GM19238 (cell line): ENCODE measurements around the gene TRIP4.
"Not testable (repeated sequence)": the region's sequence is repeated elsewhere in the genome, so short reads cannot be mapped to it uniquely, and the experiment has no call there.

ENCODE experiments used
- DNase-seq: peaks from one replicate; pipeline ENCODE4 v3.0.0; 2011; ENCODE audit warnings: low spot score; ENCODE audit not compliant: insufficient read length

TRIP4 gene

DNA sequence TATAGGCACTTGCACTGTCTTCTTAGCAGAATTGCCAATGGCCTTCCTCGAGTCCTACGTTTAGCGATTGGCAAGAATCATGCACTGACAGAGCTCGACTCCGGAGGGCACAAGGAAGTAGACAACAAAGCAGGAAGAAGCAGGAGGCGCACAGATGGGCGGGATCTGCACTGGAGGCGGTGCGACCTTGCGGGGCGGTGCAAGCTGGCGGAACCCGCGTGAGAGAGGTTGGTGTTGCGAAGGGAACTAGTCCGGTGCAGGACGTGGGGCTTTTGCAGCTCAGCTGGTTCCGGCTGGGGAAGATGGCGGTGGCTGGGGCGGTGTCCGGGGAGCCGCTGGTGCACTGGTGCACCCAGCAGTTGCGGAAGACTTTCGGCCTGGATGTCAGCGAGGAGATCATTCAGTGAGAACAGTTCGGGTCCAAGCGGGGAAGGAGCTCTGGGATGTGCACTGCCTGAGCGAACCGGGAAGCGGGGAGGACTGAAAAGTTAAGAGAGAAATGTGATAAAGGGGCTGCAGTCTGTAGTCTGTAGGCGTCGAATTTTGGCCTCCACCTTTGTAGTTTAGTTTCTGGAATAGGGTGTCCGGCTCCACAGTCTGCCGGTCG lies at the start of gene TRIP4:
Gene TRIP4 (plus strand): TSS at position 275 of the 607 bp plus-strand sequence. CDS start 28 bp downstream, at position 303.
- DNase-seq = peak; percentile 87

GRCh38 chr15:64340355-64340754 lies 47.3 kb upstream of the TRIP4 start:
- no peak for DNase-seq

GRCh38 chr15:64341961-64342360 lies 45.7 kb upstream of the TRIP4 start:
- no peak for DNase-seq

DNA sequence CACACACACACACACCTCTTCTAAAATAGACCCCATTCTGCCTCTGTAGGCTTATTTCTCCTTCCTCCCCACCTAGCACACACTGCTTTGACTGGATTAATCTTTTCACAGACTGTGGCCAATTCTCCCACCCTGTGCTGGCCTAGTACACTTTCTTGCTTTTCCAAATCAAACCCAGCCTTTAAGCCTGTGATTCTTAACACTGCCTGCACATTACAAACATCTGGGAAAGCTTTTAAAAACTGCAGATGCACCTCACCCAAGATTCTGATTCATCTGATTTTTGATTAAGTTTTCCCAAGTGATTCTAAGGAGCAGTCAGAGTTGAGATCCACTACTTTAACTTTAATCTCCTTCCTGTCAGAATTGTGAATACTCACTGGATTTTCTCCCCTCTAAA lies 44.4 kb upstream of the TRIP4 start:
- DNase-seq = no peak

DNA sequence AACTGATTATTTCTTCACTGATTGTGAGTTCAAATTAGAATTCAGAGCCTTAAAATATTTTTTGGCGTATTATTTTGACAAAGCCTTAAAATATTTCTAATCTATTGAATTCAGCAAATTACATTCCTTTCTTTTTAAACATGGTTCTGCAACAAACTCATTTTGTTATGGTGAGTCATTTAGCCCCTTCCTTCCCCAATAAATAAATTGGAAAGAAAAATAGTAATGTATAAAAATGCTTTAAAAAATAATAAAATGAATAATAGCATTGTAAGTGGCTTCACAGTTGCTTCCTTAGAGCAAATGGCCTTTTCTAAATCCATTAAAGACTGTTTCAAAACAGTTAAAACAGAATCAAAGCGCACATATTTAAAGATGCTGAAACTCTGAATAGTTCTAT lies 43.8 kb upstream of the TRIP4 start:
- no peak for DNase-seq

- DNase-seq = no peak
These were observed 42.9 kb upstream of the TRIP4 start for GRCh38 chr15:64344651-64345294.

GRCh38 chr15:64346242-64346641 lies 41.4 kb upstream of the TRIP4 start:
- DNase-seq = not testable (repeated sequence)

- DNase-seq = no peak
These were observed 39.2 kb upstream of the TRIP4 start for GRCh38 chr15:64348455-64348854.

- no peak for DNase-seq
These were observed 38.3 kb upstream of the TRIP4 start for GRCh38 chr15:64349375-64349774.

- DNase-seq = no peak
These were observed 36.4 kb upstream of the TRIP4 start for GRCh38 chr15:64351265-64351664.

DNA sequence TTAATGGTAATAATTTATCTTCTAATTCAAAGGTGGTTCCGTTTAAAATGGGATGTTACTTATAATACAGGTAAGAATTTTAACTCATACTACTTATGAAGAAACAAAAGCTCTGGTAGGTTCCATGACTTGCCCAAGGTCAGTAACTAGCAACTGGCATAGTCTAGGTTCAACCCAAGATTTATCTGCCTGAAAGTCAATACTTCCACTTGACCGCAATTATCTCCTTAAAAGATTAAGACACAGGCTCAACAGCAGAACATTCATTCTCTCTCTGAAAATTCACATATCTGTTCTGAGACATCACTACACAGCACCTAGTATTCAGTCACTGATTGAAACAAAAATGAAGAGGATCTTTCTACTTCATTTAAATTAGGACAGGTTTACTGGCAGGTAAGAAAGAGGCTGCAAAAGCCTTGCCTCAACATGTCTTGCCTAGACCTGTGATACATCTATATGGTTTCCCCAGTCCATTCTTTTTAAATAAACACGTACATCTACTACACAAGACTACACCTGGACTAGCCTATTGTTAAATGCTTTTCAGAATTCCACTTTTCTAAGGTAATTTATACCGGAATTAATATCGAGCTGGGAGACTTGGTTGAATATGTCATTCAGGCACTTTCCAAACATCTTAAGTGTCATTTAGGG lies 32.8 kb upstream of the TRIP4 start:
- DNase-seq = no peak

GRCh38 chr15:64355348-64355943 lies 32.2 kb upstream of the TRIP4 start:
- DNase-seq = no peak

DNA sequence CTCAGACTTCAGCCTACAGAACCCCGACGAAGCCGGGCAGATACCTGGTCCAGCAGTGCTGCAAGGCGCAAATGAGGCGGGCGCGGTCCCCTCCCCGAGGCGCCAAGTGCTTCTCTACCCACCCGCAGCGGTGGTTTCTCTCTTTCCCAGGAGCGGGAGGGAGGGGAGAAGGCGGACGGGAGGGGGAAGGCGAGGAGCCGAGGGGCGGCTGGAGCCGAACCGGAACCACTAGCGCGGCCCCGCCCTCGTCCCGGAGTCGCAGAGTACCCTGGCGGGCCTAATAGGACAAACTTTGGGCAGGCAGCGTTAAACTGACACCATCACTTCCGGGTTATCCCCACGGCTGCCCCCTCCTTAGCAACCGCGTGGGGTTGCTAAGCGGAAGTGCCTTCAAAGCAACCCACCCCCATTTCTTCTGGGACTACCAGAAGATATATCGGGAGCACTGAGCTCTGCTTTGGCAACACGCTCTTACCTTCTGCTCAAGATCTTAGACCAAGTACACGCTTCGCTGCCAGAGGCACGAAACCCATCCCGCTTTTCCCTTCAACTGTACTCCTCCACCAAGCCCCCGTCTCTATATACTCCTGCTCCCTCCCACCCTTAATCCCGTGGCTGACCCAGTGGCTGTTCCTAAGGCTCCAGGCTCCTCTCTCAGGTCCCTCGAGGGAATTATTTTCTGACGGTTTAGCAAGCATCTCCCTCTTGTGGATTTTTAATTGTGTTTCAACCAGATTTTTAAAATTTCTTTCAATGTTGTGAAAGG lies 31.5 kb upstream of the TRIP4 start, which contains the start of gene CSNK1G1:
Gene CSNK1G1 (minus strand): TSS at position 230 of the 766 bp plus-strand sequence. CDS start 55,674 bp downstream, outside the sequence.
- peak; percentile 67 for DNase-seq

DNA sequence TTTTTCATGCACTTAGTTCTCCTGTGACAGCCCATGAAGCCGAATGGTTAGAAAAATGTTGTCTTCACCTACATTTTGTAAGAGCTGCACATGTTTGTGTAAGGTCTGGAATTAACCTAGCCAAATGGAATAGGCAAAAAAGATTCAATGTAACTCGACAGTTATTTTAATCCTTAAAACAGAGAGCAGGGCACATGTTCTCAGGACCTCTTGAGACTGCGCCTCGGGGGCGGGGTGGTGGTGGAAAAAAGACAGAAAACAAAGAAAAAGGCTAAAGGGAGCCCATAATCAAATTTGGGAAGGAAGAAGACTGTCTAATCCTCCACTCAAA lies 31.0 kb upstream of the TRIP4 start:
- DNase-seq = no peak

- DNase-seq = no peak
These were observed 26.4 kb upstream of the TRIP4 start for GRCh38 chr15:64361259-64361658.

- no peak for DNase-seq
These were observed 18.5 kb upstream of the TRIP4 start for GRCh38 chr15:64369078-64369607.

- not testable (repeated sequence) for DNase-seq
These were observed 16.3 kb upstream of the TRIP4 start for GRCh38 chr15:64371383-64371782.

- DNase-seq = no peak
These were observed 14.3 kb upstream of the TRIP4 start for GRCh38 chr15:64373360-64373759.

DNA sequence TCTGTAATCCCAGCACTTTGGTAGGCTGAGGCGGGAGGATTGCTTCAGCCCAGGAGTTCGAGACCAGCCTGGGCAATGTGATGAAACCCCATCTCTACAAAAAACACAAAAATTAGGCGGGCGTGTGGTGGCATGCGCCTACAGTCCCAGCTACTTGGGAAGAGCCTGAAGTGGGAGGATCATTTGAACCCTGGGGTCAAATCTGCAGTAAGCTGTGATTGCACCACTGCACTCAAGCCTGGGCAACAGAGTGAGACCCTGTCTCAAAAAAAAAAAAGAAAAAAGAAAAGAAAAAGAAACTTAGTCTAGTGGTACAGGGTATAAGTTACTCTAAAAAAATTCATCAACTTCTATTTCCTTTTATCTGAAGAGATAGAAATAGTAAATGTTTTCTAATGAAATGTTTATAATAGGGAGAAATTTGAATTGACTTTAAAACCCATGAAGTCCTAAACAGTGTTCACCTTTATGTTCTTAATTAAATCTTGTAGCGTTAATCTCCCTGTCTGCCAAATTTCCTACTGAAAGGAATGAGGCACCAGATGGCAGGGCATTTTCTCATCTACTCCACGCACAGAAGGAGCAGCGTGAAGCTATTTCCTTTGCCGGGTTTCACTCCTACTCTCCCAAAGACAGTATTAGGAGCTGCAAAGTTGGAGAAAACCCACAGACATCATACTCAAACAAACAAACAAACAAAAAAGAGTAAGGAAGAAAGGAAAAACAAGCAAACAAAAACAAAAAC lies 8.2 kb upstream of the TRIP4 start:
- no peak for DNase-seq

DNA sequence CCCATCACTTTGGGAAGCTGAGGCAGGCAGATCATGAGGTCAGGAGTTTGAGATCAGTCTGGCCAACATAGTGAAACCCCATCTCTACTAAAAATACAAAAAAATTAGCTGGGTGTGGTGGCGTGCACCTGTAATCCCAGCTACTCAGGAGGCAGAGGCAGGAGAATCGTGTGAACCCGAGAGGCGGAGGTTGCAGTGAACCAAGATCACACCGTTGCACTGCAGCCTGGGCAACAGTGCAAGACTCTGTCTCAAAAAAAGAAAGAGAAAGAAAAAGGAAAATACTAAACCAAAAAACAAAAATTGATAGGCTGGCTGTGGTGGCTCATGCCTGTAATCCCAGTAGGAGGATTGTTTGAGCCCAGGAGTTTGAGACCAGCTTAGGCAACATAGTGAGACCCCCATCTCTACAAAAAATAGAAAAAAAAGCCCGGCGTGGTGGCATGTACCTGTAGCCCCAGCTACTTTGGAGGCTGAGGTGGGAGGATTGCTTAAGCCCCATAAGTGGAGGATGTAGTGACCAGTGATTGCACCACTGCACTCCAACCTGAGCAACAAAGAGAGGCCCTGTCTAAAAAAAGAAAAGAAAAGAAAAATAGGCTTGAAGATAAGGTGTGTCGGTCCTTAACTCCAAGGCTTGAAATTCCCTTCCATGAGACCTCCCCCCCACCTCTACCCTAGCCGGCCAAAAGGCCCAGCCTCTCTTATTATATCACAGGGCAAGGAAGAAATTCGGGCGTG lies 7.3 kb upstream of the TRIP4 start:
- DNase-seq = not testable (repeated sequence)
